Measurements from ENCODE around the gene TPP2.

DNA sequence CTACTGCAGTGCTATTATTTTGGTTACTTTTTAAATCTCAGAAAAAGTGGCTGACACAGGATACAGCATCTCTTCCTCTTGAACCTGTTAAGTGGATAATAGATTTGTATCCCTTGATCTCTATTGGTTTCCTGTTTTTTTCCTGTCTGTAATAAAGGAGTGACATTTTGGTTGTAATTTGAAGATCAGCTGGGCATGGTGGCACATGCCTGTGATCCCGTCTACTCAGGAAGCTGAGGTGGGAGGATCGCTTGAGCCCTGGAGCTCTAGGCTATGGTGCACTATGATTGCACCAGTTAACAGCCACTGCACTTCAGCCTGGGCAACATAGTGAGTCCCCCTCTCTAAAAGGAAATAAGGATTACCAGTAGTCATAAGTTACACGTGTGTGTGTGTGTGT is 51.3 kb downstream of the TPP2 start:
- TF ChIP-seq EZH2phosphoT487 (IDR thresholded peaks at IDR 0.05; ENCODE audit: borderline replicate concordance, low read depth, low read length), result no peak
- TF ChIP-seq, protein P1, sequence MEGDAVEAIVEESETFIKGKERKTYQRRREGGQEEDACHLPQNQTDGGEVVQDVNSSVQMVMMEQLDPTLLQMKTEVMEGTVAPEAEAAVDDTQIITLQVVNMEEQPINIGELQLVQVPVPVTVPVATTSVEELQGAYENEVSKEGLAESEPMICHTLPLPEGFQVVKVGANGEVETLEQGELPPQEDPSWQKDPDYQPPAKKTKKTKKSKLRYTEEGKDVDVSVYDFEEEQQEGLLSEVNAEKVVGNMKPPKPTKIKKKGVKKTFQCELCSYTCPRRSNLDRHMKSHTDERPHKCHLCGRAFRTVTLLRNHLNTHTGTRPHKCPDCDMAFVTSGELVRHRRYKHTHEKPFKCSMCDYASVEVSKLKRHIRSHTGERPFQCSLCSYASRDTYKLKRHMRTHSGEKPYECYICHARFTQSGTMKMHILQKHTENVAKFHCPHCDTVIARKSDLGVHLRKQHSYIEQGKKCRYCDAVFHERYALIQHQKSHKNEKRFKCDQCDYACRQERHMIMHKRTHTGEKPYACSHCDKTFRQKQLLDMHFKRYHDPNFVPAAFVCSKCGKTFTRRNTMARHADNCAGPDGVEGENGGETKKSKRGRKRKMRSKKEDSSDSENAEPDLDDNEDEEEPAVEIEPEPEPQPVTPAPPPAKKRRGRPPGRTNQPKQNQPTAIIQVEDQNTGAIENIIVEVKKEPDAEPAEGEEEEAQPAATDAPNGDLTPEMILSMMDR (conservative IDR thresholded peaks at IDR 0.05; ENCODE audit: low read length), result no peak
